ENCODE measurements around the gene BCL2L11.

Gene BCL2L11

DNA sequence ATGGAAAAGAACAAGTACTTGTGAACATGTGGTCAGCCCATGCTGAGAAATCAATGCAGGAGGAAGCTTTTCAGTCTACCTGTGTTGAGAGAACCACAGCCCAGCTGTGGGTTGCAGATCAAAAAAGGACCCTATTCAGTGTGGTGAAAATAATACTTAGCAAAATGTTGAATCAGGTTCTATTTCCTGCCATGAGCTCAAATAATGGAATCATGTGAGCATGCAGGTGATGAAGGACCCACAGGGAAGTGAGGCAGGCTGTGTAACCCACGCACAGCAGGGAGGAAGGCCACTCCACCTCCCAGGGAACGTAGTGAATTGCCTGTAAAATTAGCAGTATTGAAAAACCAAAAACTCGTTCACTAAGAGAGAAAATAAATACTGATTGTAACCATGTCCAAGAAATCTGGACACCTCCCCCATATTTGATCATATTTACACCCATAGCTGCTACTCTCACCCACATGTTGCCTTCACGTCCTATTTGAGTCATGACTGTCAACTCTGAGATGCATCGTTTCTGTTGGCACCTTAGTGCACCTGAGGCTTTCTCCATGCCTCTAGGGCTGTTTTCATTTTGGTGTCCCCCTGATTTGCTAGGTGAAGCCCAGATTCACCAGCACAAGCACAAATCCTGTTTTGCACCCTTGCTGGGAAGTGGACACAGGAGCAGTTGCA lies 20.5 kb upstream of the BCL2L11 start:
- Histone ChIP-seq H3K79me2 (ENCODE audit: low read length) (no peaks in the 10 kb centered on the region), H3K4me2 (ENCODE audit: low read length) (peak overlapping the region; percentile 46), H3K9ac (ENCODE audit: low read length) (no peak overlapping the region), H3K27ac (ENCODE audit: low read length) (no peak overlapping the region), H3K4me3 (ENCODE audit: low read length) (no peak overlapping the region; the same call in 1 of the 2 replicates), H3K27me3 (ENCODE audit: low read depth, low read length) (peaks cover 81% of the 10 kb centered on the region), H4K20me1 (ENCODE audit: insufficient read depth, low read length) (0 out of 2 replicates have a peak, but pooled peaks cover 3% of the 10 kb centered on the region), H2AFZ (ENCODE audit: low read depth, low read length) (no peak overlapping the region), H3K36me3 (replicated peaks; ENCODE audit: low read depth, low read length) (no peaks in the 10 kb centered on the region), H3K4me1 (ENCODE audit: low read length) (peaks cover 24% of the 10 kb centered on the region), H3K9me3 (ENCODE audit: insufficient read depth, low read length) (no peaks in the 10 kb centered on the region)
- TF ChIP-seq, protein P1, sequence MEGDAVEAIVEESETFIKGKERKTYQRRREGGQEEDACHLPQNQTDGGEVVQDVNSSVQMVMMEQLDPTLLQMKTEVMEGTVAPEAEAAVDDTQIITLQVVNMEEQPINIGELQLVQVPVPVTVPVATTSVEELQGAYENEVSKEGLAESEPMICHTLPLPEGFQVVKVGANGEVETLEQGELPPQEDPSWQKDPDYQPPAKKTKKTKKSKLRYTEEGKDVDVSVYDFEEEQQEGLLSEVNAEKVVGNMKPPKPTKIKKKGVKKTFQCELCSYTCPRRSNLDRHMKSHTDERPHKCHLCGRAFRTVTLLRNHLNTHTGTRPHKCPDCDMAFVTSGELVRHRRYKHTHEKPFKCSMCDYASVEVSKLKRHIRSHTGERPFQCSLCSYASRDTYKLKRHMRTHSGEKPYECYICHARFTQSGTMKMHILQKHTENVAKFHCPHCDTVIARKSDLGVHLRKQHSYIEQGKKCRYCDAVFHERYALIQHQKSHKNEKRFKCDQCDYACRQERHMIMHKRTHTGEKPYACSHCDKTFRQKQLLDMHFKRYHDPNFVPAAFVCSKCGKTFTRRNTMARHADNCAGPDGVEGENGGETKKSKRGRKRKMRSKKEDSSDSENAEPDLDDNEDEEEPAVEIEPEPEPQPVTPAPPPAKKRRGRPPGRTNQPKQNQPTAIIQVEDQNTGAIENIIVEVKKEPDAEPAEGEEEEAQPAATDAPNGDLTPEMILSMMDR (IDR thresholded peaks at IDR 0.05; ENCODE audit: low read depth, low read length) = no peak
- no peak for TF ChIP-seq EZH2phosphoT487 (IDR thresholded peaks at IDR 0.05; ENCODE audit: low read depth)

DNA sequence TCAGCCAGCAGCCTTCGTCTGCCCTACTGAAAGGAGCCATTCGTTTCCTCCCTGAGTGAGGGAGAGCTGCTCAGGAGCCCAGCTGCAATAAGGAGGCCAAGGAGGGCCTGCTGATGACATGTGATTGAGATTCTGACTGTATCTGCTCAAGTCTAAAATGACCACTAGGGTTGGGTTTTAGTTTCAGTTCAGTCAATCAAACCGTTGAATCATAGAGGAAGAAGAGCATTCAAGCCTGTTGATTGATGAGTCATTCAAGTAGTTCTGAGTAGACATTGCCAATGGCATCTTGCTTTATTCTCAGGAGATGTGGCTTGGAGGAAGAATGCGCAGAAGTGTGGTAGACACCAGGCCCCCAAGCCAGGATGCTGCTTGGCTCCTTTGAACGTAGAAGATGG lies 19.9 kb upstream of the BCL2L11 start:
- Histone ChIP-seq H2AFZ (ENCODE audit: low read depth, low read length) (no peak overlapping the region), H4K20me1 (ENCODE audit: insufficient read depth, low read length) (0 out of 2 replicates have a peak, but pooled peaks cover 3% of the 10 kb centered on the region), H3K27ac (ENCODE audit: low read length) (no peak overlapping the region), H3K9ac (ENCODE audit: low read length) (no peak overlapping the region), H3K79me2 (ENCODE audit: low read length) (no peaks in the 10 kb centered on the region), H3K36me3 (replicated peaks; ENCODE audit: low read depth, low read length) (no peaks in the 10 kb centered on the region), H3K4me2 (ENCODE audit: low read length) (peak overlapping the region; percentile 46), H3K27me3 (ENCODE audit: low read depth, low read length) (peaks cover 81% of the 10 kb centered on the region), H3K4me1 (ENCODE audit: low read length) (peaks cover 24% of the 10 kb centered on the region), H3K9me3 (ENCODE audit: insufficient read depth, low read length) (no peaks in the 10 kb centered on the region), H3K4me3 (ENCODE audit: low read length) (no peak overlapping the region; the same call in 1 of the 2 replicates)
- TF ChIP-seq EZH2phosphoT487 (IDR thresholded peaks at IDR 0.05; ENCODE audit: low read depth) = no peak
- TF ChIP-seq, protein P1 (IDR thresholded peaks at IDR 0.05; ENCODE audit: low read depth, low read length) = no peak

DNA sequence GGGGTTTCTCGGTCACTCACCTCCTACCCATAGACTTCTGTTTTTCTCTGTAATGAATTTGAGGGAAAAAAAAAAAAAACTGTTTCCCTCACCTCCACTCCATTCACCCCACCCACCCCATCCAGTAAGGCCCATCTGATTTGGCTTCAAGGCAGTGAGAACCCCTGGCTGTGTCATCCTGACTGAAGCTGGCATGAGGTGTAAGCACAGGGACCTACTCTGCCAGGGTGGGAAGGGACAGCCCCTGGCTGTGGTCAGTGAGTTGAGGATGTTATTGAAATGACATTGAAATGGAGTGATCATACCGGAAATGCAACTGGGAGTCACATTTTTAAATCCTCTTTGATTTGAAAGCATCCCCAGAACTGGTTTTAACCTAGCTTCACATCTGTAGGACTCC lies 19.1 kb upstream of the BCL2L11 start:
- Histone ChIP-seq H3K9ac (ENCODE audit: low read length) (no peak overlapping the region), H2AFZ (ENCODE audit: low read depth, low read length) (no peak overlapping the region), H4K20me1 (ENCODE audit: insufficient read depth, low read length) (0 out of 2 replicates have a peak, but pooled peaks cover 3% of the 10 kb centered on the region), H3K4me2 (ENCODE audit: low read length) (no peak overlapping the region), H3K36me3 (replicated peaks; ENCODE audit: low read depth, low read length) (no peaks in the 10 kb centered on the region), H3K79me2 (ENCODE audit: low read length) (no peaks in the 10 kb centered on the region), H3K9me3 (ENCODE audit: insufficient read depth, low read length) (no peaks in the 10 kb centered on the region), H3K4me1 (ENCODE audit: low read length) (peaks cover 24% of the 10 kb centered on the region), H3K27me3 (ENCODE audit: low read depth, low read length) (peaks cover 86% of the 10 kb centered on the region), H3K4me3 (ENCODE audit: low read length) (no peak overlapping the region), H3K27ac (ENCODE audit: low read length) (no peak overlapping the region)
- TF ChIP-seq, protein P1 (IDR thresholded peaks at IDR 0.05; ENCODE audit: low read depth, low read length) = no peak

DNA sequence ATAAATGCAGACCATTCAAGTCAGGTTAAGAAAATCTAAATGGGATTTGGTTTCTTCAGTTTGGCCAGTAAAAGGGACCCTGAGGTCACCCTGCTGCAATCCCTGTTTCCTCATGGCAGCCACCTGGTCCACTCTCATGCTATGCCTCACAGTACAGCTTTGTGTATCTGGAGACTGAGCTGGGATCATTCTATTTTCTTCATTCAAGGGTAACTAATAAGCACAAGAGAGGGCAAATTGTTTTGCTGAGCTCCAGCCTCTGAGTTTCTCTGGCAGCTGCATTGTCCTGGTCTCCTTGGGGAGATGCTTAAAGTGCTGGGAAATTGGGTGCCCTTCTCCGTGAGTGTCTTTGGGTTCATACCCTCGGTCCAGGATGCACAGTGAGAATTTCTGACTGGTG lies 18.5 kb upstream of the BCL2L11 start:
- no peak overlapping the region for H3K27ac ChIP-seq (ENCODE audit: low read length)
- no peak overlapping the region for H3K9ac ChIP-seq (ENCODE audit: low read length)
- TF ChIP-seq, protein P1 (IDR thresholded peaks at IDR 0.05; ENCODE audit: low read depth, low read length) = no peak
- TF ChIP-seq EZH2phosphoT487 (IDR thresholded peaks at IDR 0.05; ENCODE audit: low read depth) = no peak
- peaks cover 85% of the 10 kb centered on the region for H3K27me3 ChIP-seq (ENCODE audit: low read depth, low read length)
- H3K9me3 ChIP-seq (ENCODE audit: insufficient read depth, low read length) = no peaks in the 10 kb centered on the region
- no peak overlapping the region for H3K4me3 ChIP-seq (ENCODE audit: low read length)
- no peaks in the 10 kb centered on the region for H3K36me3 ChIP-seq (replicated peaks; ENCODE audit: low read depth, low read length)
- 0 out of 2 replicates have a peak, but pooled peaks cover 3% of the 10 kb centered on the region for H4K20me1 ChIP-seq (ENCODE audit: insufficient read depth, low read length)
- H3K4me1 ChIP-seq (ENCODE audit: low read length) = peaks cover 24% of the 10 kb centered on the region
- no peaks in the 10 kb centered on the region for H3K79me2 ChIP-seq (ENCODE audit: low read length)
- no peak overlapping the region for H3K4me2 ChIP-seq (ENCODE audit: low read length)
- no peak overlapping the region for H2AFZ ChIP-seq (ENCODE audit: low read depth, low read length)
